Fibroblast of mammary gland (primary cell): Measurements from ENCODE around the gene LHX5.

ENCODE experiments used
- DNase-seq: peaks from one replicate; pipeline ENCODE4 v3.0.0-alpha.2; 2010; ENCODE audit warnings: low read depth
- H3K4me3 ChIP-seq: 2 replicates; pipeline ENCODE4 v1.5.1; 2011; ENCODE audit warnings: low read depth, mild to moderate bottlenecking, low read length, moderate library complexity; ENCODE audit not compliant: control insufficient read depth
- CTCF ChIP-seq: conservative IDR thresholded peaks from 2 replicates; pipeline ENCODE4 v1.5.1; 2011; ENCODE audit warnings: low read depth, low read length, inconsistent platforms; ENCODE audit not compliant: control insufficient read depth, insufficient read depth

Gene LHX5

GRCh38 chr12:113440947-113441782 lies 30.5 kb downstream of the LHX5 start:
- H3K4me3 ChIP-seq = no peak overlapping the region
- TF ChIP-seq CTCF = no peak
- DNase-seq = no peak

GRCh38 chr12:113440336-113440735 lies 31.3 kb downstream of the LHX5 start:
- TF ChIP-seq CTCF = no peak
- no peak for DNase-seq
- H3K4me3 ChIP-seq = no peak overlapping the region

GRCh38 chr12:113439606-113440030 lies 32.1 kb downstream of the LHX5 start:
- H3K4me3 ChIP-seq = no peak overlapping the region
- peak; percentile 28 for DNase-seq
- TF ChIP-seq CTCF = peak; percentile 65

- no peak for TF ChIP-seq CTCF
- no peak overlapping the region for H3K4me3 ChIP-seq
- no peak for DNase-seq
These were observed 32.4 kb downstream of the LHX5 start for GRCh38 chr12:113439301-113439597.

- no peak for DNase-seq
- TF ChIP-seq CTCF = no peak
- H3K4me3 ChIP-seq = no peak overlapping the region
These were observed 33.0 kb downstream of the LHX5 start for GRCh38 chr12:113438523-113439300.

- TF ChIP-seq CTCF = no peak
- H3K4me3 ChIP-seq = no peak overlapping the region
- no peak for DNase-seq
These were observed 34.0 kb downstream of the LHX5 start for GRCh38 chr12:113437729-113438100.
